B cell (primary cell): Measurements from ENCODE around the gene TP53BP2. TPM values are rescaled to one million over a fixed set of nuclear protein-coding genes. Genes with fewer than 3 reads are reported as not detected.

Source experiments
- ATAC-seq: fragments of 200-7000 bp; cut with Tn5 transposase; one replicate; pipeline ENCODE4 v1.10.0; 2021; ENCODE audit warnings: low read depth, mild to moderate bottlenecking, moderate number of reproducible peaks, moderate library complexity
- CTCF ChIA-PET: fragments of 350-600 bp; sonication (Branson Sonifier 250); formaldehyde crosslinking; loops from one replicate; lab custom pipeline; 2021; ENCODE audit warnings: antibody characterized with exemption, inconsistent platforms; lab: Charles Lee
- POLR2A ChIA-PET: fragments of 350-600 bp; sonication (Branson Sonifier 250); formaldehyde crosslinking; loops from one replicate; lab custom pipeline; 2021; ENCODE audit warnings: antibody characterized with exemption; lab: Charles Lee
- DNase-seq: peaks from one replicate; pipeline ENCODE4 v3.0.0; 2013
- H2AFZ ChIP-seq: 2 replicates; pipeline ENCODE4 v1.6.1; 2012; ENCODE audit warnings: mild to moderate bottlenecking, low read depth, low read length; ENCODE audit not compliant: insufficient read depth, poor library complexity, severe bottlenecking
- H3K27ac ChIP-seq, 2 donors: 1 replicate in 1 of 2; 2 replicates in 1 of 2; pipeline ENCODE4 v1.5.1; 2012 to 2013; ENCODE audit warnings: low read length in 2 of 2, mild to moderate bottlenecking in 2 of 2, moderate library complexity in 1 of 2
- H3K27me3 ChIP-seq, 4 experiments: fragments of 200-600 bp in 1 of 4; sonication (generic) in 1 of 4; replicated peaks in 1 of 4; 1 replicate in 2 of 4; 2 replicates in 2 of 4; pipeline versions ENCODE4 v1.6.1 to v1.7.0; 2013 to 2016; ENCODE audit warnings: low read length in 3 of 4, mild to moderate bottlenecking in 2 of 4, mixed read lengths in 1 of 4, moderate library complexity in 1 of 4; ENCODE audit not compliant: insufficient read depth in 4 of 4, control insufficient read depth in 3 of 4; ENCODE audit errors: control extremely low read depth in 1 of 4
- H3K36me3 ChIP-seq, 2 experiments: replicated peaks in 1 of 2; 1 replicate in 1 of 2; 2 replicates in 1 of 2; pipeline versions ENCODE4 v1.6.1 to v1.7.1; 2013; ENCODE audit warnings: low read length in 1 of 2; ENCODE audit not compliant: insufficient read depth in 2 of 2, control insufficient read depth in 1 of 2; ENCODE audit errors: control extremely low read depth in 1 of 2, extremely low read depth in 1 of 2
- H3K4me1 ChIP-seq, 2 donors: fragments of 200-600 bp in 1 of 2; sonication (generic) in 1 of 2; 1 replicate in 1 of 2; 2 replicates in 1 of 2; pipeline versions ENCODE4 v1.5.1 to v1.6.1; 2013 to 2017; ENCODE audit warnings: low read length in 2 of 2; ENCODE audit not compliant: control insufficient read depth in 2 of 2, insufficient read depth in 2 of 2
- H3K4me2 ChIP-seq: replicated peaks from 2 replicates; pipeline ENCODE3; 2012; ENCODE audit warnings: mild to moderate bottlenecking, low read depth, low read length; ENCODE audit not compliant: poor library complexity, severe bottlenecking
- H3K4me3 ChIP-seq, 5 experiments: fragments of 200-600 bp in 1 of 5; sonication (generic) in 1 of 5; 1 replicate in 3 of 5; 2 replicates in 2 of 5; pipeline versions ENCODE4 v1.5.1 to v1.7.0; 2011 to 2016; ENCODE audit warnings: low read length in 4 of 5, mild to moderate bottlenecking in 4 of 5, low read depth in 2 of 5, control low read depth in 1 of 5, moderate library complexity in 1 of 5; ENCODE audit not compliant: insufficient read depth in 1 of 5; ENCODE audit errors: control extremely low read depth in 1 of 5, extremely low read depth in 1 of 5
- H3K79me2 ChIP-seq: fragments of 200-600 bp; sonication (generic); one replicate; pipeline ENCODE4 v1.6.0; 2016; ENCODE audit warnings: low read length; ENCODE audit not compliant: control insufficient read depth, insufficient read depth
- H3K9ac ChIP-seq: fragments of 200-600 bp; sonication (generic); 2 replicates; pipeline ENCODE4 v1.6.1; 2017; ENCODE audit warnings: mild to moderate bottlenecking, low read length, moderate library complexity
- H3K9me3 ChIP-seq, 3 donors: one replicate each; pipeline versions ENCODE4 v1.6.1 to v1.7.1; 2013; ENCODE audit warnings: low read length in 2 of 3; ENCODE audit not compliant: control insufficient read depth in 2 of 3, insufficient read depth in 1 of 3; ENCODE audit errors: control extremely low read depth in 1 of 3
- H4K20me1 ChIP-seq: 2 replicates; pipeline ENCODE4 v1.6.0; 2012; ENCODE audit warnings: mild to moderate bottlenecking, low read length; ENCODE audit not compliant: insufficient read depth, control insufficient read depth, poor library complexity, severe bottlenecking
- H3K27ac Mint-ChIP-seq: one replicate; pipeline ENCODE4 v1.8.0; 2021; ENCODE audit warnings: mixed read lengths
- H3K27me3 Mint-ChIP-seq: one replicate; pipeline ENCODE4 v1.8.0; 2021; ENCODE audit warnings: mixed read lengths
- H3K4me1 Mint-ChIP-seq: one replicate; pipeline ENCODE4 v1.8.0; 2021; ENCODE audit warnings: mixed read lengths
- H3K4me3 Mint-ChIP-seq: one replicate; pipeline ENCODE4 v1.8.0; 2021; ENCODE audit warnings: mixed read lengths
- H3K9me3 Mint-ChIP-seq: one replicate; pipeline ENCODE4 v1.8.0; 2022; ENCODE audit warnings: mixed read lengths; ENCODE audit not compliant: insufficient read depth
- CTCF ChIP-seq: fragments of 200-600 bp; IDR thresholded peaks from one replicate; pipeline ENCODE4 v1.8.0; 2022; ENCODE audit warnings: antibody characterized with exemption, mild to moderate bottlenecking
- EZH2 ChIP-seq: IDR thresholded peaks from 2 replicates; pipeline ENCODE4 v1.6.1; 2012; ENCODE audit warnings: borderline replicate concordance, low read depth, mild to moderate bottlenecking, moderate library complexity, low read length; ENCODE audit not compliant: insufficient read depth, poor library complexity, severe bottlenecking
- WGBS: methylation state at CpG from one replicate; pipeline ENCODE4 v1.1.5; 2013; ENCODE audit warnings: missing lambda C conversion rate; ENCODE audit not compliant: insufficient coverage; 5-methylcytosine and 5-hydroxymethylcytosine counted together
- intact Hi-C: fragments of 100-400 bp; cut with micrococcal nuclease; formaldehyde crosslinking; loops from one replicate; pipeline ENCODE4 v1.10.0; 2022
- polyA plus RNA-seq: library from polyadenylated mRNA; depleted of rRNA; stranded (reverse); fragments of >200 nt; gene quantifications from 2 replicates; pipeline ENCODE4 v1.2.3, GENCODE V29; 2012
- total RNA-seq, 2 donors: library from RNA; stranded (reverse); fragments of 120-200 nt in 1 of 2; gene quantifications; 1 replicate in 1 of 2; 2 replicates in 1 of 2; pipeline versions ENCODE4 v1.2.3 to v1.2.4, GENCODE V29; 2013 to 2022

Gene TP53BP2
- total and polyA plus RNA-seq, 2 donors (not counting 1 experiment from before 2014, with no cell fraction given), result 10.8 to 40.0 TPM

GRCh38 chr1:223837206-223837605 lies 8.5 kb downstream of the TP53BP2 start:
- no CpG with 5 or more reads among the region's 1 CpG for WGBS
- H3K4me2 ChIP-seq, result no peak overlapping the region
- TF ChIP-seq EZH2 (no peak), CTCF (no peak)
- Mint-ChIP-seq H3K4me1 (peaks cover 38% of the 10 kb centered on the region), H3K27ac (no peak overlapping the region), H3K27me3 (no peaks in the 10 kb centered on the region), H3K9me3 (no peaks in the 10 kb centered on the region), H3K4me3 (no peak overlapping the region)
- no peak overlapping the region for H3K27ac ChIP-seq
- DNase-seq (no peak), ATAC-seq (no peak)
- no peak overlapping the region for H3K9ac ChIP-seq
- no peaks in the 10 kb centered on the region for H3K9me3 ChIP-seq
- ChIA-PET CTCF (interaction anchor here (2.2 kb wide), 1 partner anchor 25 kb away, joined by 6 read pairs; no protein-coding TSS in a partner anchor), POLR2A (interaction anchor here (0.6 kb wide), 1 partner anchor 25 kb away, joined by 3 read pairs; no protein-coding TSS in a partner anchor)
- peaks cover 88% of the 10 kb centered on the region for H3K79me2 ChIP-seq
- H3K36me3 ChIP-seq, result no peaks in the 10 kb centered on the region
- no peak overlapping the region for H2AFZ ChIP-seq
- peaks cover 20 to 27% of the 10 kb centered on the region in 2 donors for H3K4me1 ChIP-seq
- no peak overlapping the region for H3K4me3 ChIP-seq
- H4K20me1 ChIP-seq, result peaks cover 60% of the 10 kb centered on the region
- H3K27me3 ChIP-seq, result no peaks in the 10 kb centered on the region
- intact Hi-C loops, result no loop called here

GRCh38 chr1:223836586-223836985 lies 9.2 kb downstream of the TP53BP2 start:
- Mint-ChIP-seq H3K4me3 (no peak overlapping the region), H3K9me3 (no peaks in the 10 kb centered on the region), H3K27ac (no peak overlapping the region), H3K4me1 (peaks cover 42% of the 10 kb centered on the region), H3K27me3 (no peaks in the 10 kb centered on the region)
- Histone ChIP-seq H2AFZ (no peak overlapping the region), H3K4me2 (no peak overlapping the region), H3K27ac (no peak overlapping the region), H3K79me2 (peaks cover 82% of the 10 kb centered on the region), H3K9ac (no peak overlapping the region), H4K20me1 (peaks cover 55% of the 10 kb centered on the region), H3K36me3 (no peaks in the 10 kb centered on the region), H3K27me3 (no peaks in the 10 kb centered on the region), H3K4me1 (peaks cover 23 to 33% of the 10 kb centered on the region in 2 donors), H3K9me3 (no peaks in the 10 kb centered on the region), H3K4me3 (no peak overlapping the region)
- WGBS, result no CpG with 5 or more reads among the region's 1 CpG
- intact Hi-C loops, result no loop called here
- TF ChIP-seq EZH2 (no peak), CTCF (no peak)
- DNase-seq (no peak), ATAC-seq (no peak)
- CTCF ChIA-PET, result interaction anchor here (2.2 kb wide), 1 partner anchor 25 kb away, joined by 6 read pairs; no protein-coding TSS in a partner anchor
- POLR2A ChIA-PET, result interaction anchor here (0.6 to 0.9 kb wide), 2 partner anchors 10 to 24 kb away, joined by 3 read pairs; no protein-coding TSS in a partner anchor
